H9 (cell line): ENCODE results near the gene PASK. TPM values are rescaled to one million over a fixed set of nuclear protein-coding genes. Genes with fewer than 3 reads are reported as not detected.

Source experiments
- DNase-seq: peaks from one replicate; pipeline ENCODE4 v3.0.0-alpha.2; 2017
- H2AFZ ChIP-seq: one replicate; pipeline ENCODE4 v1.6.1; 2013; ENCODE audit warnings: mild to moderate bottlenecking, low read length, control low read depth, moderate library complexity
- H2AK5ac ChIP-seq: 2 replicates; pipeline ENCODE4 v1.6.1; 2013; ENCODE audit warnings: low read length, control low read depth, mixed read lengths; ENCODE audit not compliant: insufficient read length
- H2BK120ac ChIP-seq: one replicate; pipeline ENCODE4 v1.6.1; 2013; ENCODE audit warnings: low read depth, mild to moderate bottlenecking, low read length, control low read depth, inconsistent platforms; ENCODE audit not compliant: poor library complexity, severe bottlenecking
- H2BK12ac ChIP-seq: 2 replicates; pipeline ENCODE4 v1.6.1; 2013; ENCODE audit warnings: low read length, control low read depth, mixed read lengths, low read depth; ENCODE audit not compliant: insufficient read length
- H2BK15ac ChIP-seq: 2 replicates; pipeline ENCODE4 v1.6.1; 2013; ENCODE audit warnings: low read depth, low read length, control low read depth
- H2BK20ac ChIP-seq: one replicate; pipeline ENCODE4 v1.6.1; 2013; ENCODE audit warnings: low read depth, mild to moderate bottlenecking, low read length, control low read depth, inconsistent platforms; ENCODE audit not compliant: poor library complexity, severe bottlenecking
- H2BK5ac ChIP-seq: 2 replicates; pipeline ENCODE4 v1.6.1; 2013; ENCODE audit warnings: low read length, control low read depth, mixed read lengths; ENCODE audit not compliant: insufficient read length
- H3K14ac ChIP-seq: 2 replicates; pipeline ENCODE4 v1.6.1; 2013; ENCODE audit warnings: low read length, control low read depth; ENCODE audit not compliant: insufficient read depth
- H3K18ac ChIP-seq: 2 replicates; pipeline ENCODE4 v1.6.1; 2013; ENCODE audit warnings: low read depth, mild to moderate bottlenecking, mixed read lengths, low read length, control low read depth; ENCODE audit not compliant: insufficient read length
- H3K23ac ChIP-seq: 2 replicates; pipeline ENCODE4 v1.6.1; 2013; ENCODE audit warnings: low read length, control low read depth, mixed read lengths, low read depth; ENCODE audit not compliant: insufficient read length
- H3K23me2 ChIP-seq: 2 replicates; pipeline ENCODE4 v1.6.1; 2013; ENCODE audit warnings: low read depth, mild to moderate bottlenecking, mixed read lengths, low read length, control low read depth; ENCODE audit not compliant: insufficient read length, poor library complexity, severe bottlenecking
- H3K27ac ChIP-seq: 2 replicates; pipeline ENCODE4 v1.5.1; 2013; ENCODE audit warnings: low read length, control low read depth, mixed read lengths, low read depth; ENCODE audit not compliant: insufficient read length
- H3K27me3 ChIP-seq: 2 replicates; pipeline ENCODE4 v1.6.1; 2013; ENCODE audit warnings: low read length, control low read depth, inconsistent platforms; ENCODE audit not compliant: insufficient read depth
- H3K4ac ChIP-seq: 2 replicates; pipeline ENCODE4 v1.6.1; 2013; ENCODE audit warnings: low read depth, mild to moderate bottlenecking, control low read depth, inconsistent platforms, low read length, moderate library complexity
- H3K4me1 ChIP-seq: 2 replicates; pipeline ENCODE4 v1.6.1; 2013; ENCODE audit warnings: low read length, control low read depth, inconsistent platforms; ENCODE audit not compliant: insufficient read depth
- H3K4me2 ChIP-seq: 2 replicates; pipeline ENCODE4 v1.6.1; 2013; ENCODE audit warnings: low read length, control low read depth, mixed read lengths; ENCODE audit not compliant: insufficient read length, insufficient read depth
- H3K56ac ChIP-seq: 2 replicates; pipeline ENCODE4 v1.6.1; 2013; ENCODE audit warnings: low read depth, mild to moderate bottlenecking, mixed read lengths, low read length, control low read depth; ENCODE audit not compliant: insufficient read length
- H3K79me1 ChIP-seq: 2 replicates; pipeline ENCODE4 v1.6.1; 2013; ENCODE audit warnings: low read depth, mild to moderate bottlenecking, moderate library complexity, low read length, control low read depth, inconsistent platforms; ENCODE audit not compliant: insufficient read depth, poor library complexity, severe bottlenecking
- H3K79me2 ChIP-seq: 2 replicates; pipeline ENCODE4 v1.6.1; 2013; ENCODE audit warnings: low read length, control low read depth, inconsistent platforms; ENCODE audit not compliant: insufficient read depth
- H3K9ac ChIP-seq: 2 replicates; pipeline ENCODE4 v1.6.1; 2013; ENCODE audit warnings: low read length, control low read depth, mixed read lengths; ENCODE audit not compliant: insufficient read length; ENCODE audit errors: extremely low read depth
- H3K9me3 ChIP-seq: one replicate; pipeline ENCODE4 v1.6.1; 2013; ENCODE audit warnings: low read depth, low read length, inconsistent platforms; ENCODE audit not compliant: control insufficient read depth
- H3T11ph ChIP-seq: one replicate; pipeline ENCODE4 v1.6.1; 2013; ENCODE audit warnings: mild to moderate bottlenecking, low read length, control low read depth, inconsistent platforms
- H4K20me1 ChIP-seq: one replicate; pipeline ENCODE4 v1.6.1; 2013; ENCODE audit not compliant: control insufficient read depth, insufficient read length, insufficient read depth
- H4K5ac ChIP-seq: 2 replicates; pipeline ENCODE4 v1.6.1; 2013; ENCODE audit warnings: low read depth, mild to moderate bottlenecking, mixed read lengths, low read length, control low read depth; ENCODE audit not compliant: insufficient read length
- H4K8ac ChIP-seq: replicated peaks from 2 replicates; pipeline ENCODE4 v1.6.1; 2013; ENCODE audit warnings: low read length, control low read depth, mixed read lengths, low read depth; ENCODE audit not compliant: insufficient read length
- H4K91ac ChIP-seq: 2 replicates; pipeline ENCODE4 v1.6.1; 2013; ENCODE audit warnings: low read depth, mild to moderate bottlenecking, moderate library complexity, mixed read lengths, low read length, control low read depth; ENCODE audit not compliant: insufficient read length
- H3K27ac Mint-ChIP-seq, 3 experiments: 2 replicates in 2 of 3; 3 replicates in 1 of 3; pipeline ENCODE4 v1.8.0; 2020 to 2021; ENCODE audit warnings: mixed read lengths in 3 of 3, mild to moderate bottlenecking in 1 of 3, moderate library complexity in 1 of 3
- H3K27me3 Mint-ChIP-seq: 2 replicates; pipeline ENCODE4 v1.8.0; 2021; ENCODE audit warnings: low read depth, mild to moderate bottlenecking, moderate library complexity, mixed read lengths
- H3K36me3 Mint-ChIP-seq, 3 experiments: 2 replicates in 2 of 3; 3 replicates in 1 of 3; pipeline ENCODE4 v1.8.0; 2020 to 2021; ENCODE audit warnings: low read depth in 3 of 3, mixed read lengths in 3 of 3; ENCODE audit not compliant: insufficient read depth in 1 of 3
- H3K4me1 Mint-ChIP-seq, 2 experiments: 2 replicates each; pipeline ENCODE4 v1.8.0; 2020; ENCODE audit warnings: mixed read lengths in 2 of 2
- H3K4me3 Mint-ChIP-seq, 2 experiments: 2 replicates in 1 of 2; 3 replicates in 1 of 2; pipeline ENCODE4 v1.8.0; 2020 to 2021; ENCODE audit warnings: mild to moderate bottlenecking in 2 of 2, mixed read lengths in 2 of 2, moderate library complexity in 1 of 2
- H3K9me3 Mint-ChIP-seq, 2 experiments: 2 replicates in 1 of 2; 3 replicates in 1 of 2; pipeline ENCODE4 v1.8.0; 2020; ENCODE audit warnings: mild to moderate bottlenecking in 2 of 2, mixed read lengths in 2 of 2, moderate library complexity in 1 of 2
- CTCF ChIP-seq: fragments of 200-600 bp; sonication (generic); conservative IDR thresholded peaks from 3 replicates; pipeline ENCODE4 v1.8.0; 2021; ENCODE audit warnings: antibody characterized with exemption, mild to moderate bottlenecking
- WGBS: extraction: QIAGEN DNeasy Blood & Tissue Kit; methylation state at CpG from one replicate; pipeline ENCODE4 v1.1.7; 2013; ENCODE audit warnings: missing lambda C conversion rate, low lambda C conversion rate, mixed read lengths; ENCODE audit not compliant: insufficient read length; ENCODE audit errors: extremely low coverage; 5-methylcytosine and 5-hydroxymethylcytosine counted together
- total RNA-seq: library from RNA; stranded (reverse); gene quantifications from 2 replicates; pipeline ENCODE4 v1.2.1, GENCODE V29; 2021

Gene PASK
- total RNA-seq, 1 experiment from 2014 or later: 68.0 TPM

GRCh38 chr2:241081643-241082340 is 67.5 kb downstream of the PASK start:
- Histone ChIP-seq H3K23me2 (no peaks in the 10 kb centered on the region), H3K27me3 (no peaks in the 10 kb centered on the region), H4K5ac (no peak overlapping the region), H2AFZ (no peak overlapping the region), H3K9ac (no peak overlapping the region), H3K79me1 (no peaks in the 10 kb centered on the region), H2BK5ac (no peak overlapping the region), H2BK120ac (no peak overlapping the region), H3K27ac (no peak overlapping the region), H2AK5ac (no peak overlapping the region), H3K56ac (no peak overlapping the region), H4K20me1 (no peaks in the 10 kb centered on the region), H3T11ph (no peak overlapping the region), H3K4ac (no peak overlapping the region), H2BK15ac (no peak overlapping the region), H3K23ac (no peak overlapping the region), H3K79me2 (no peaks in the 10 kb centered on the region), H2BK20ac (no peak overlapping the region), H3K4me1 (no peaks in the 10 kb centered on the region), H4K8ac (no peak overlapping the region), H2BK12ac (no peak overlapping the region), H3K18ac (no peak overlapping the region), H3K14ac (no peak overlapping the region; the same call in 1 of the 2 replicates), H3K9me3 (no peaks in the 10 kb centered on the region), H4K91ac (no peak overlapping the region), H3K4me2 (no peak overlapping the region)
- Mint-ChIP-seq H3K9me3 (no peaks in the 10 kb centered on the region), H3K27me3 (no peaks in the 10 kb centered on the region), H3K4me3 (no peak overlapping the region), H3K36me3 (peaks cover 4 to 16% (median 15%) of the 10 kb centered on the region in 3 experiments; a peak in 6 of 7 replicates), H3K27ac (peak overlapping the region in 1 of 3 experiments; percentile 95; a peak in 1 of 7 replicates), H3K4me1 (no peaks in the 10 kb centered on the region)
- WGBS: no CpG with 5 or more reads among the region's 28 CpGs
- DNase-seq: no peak
- TF ChIP-seq CTCF: no peak
